Stimulated activated CD8-positive, alpha-beta memory T cell treated with anti-CD3 and anti-CD28 coated beads, Interleukin-7, amount 100 ng/mL, for 24 hours (primary cell): ENCODE measurements around the gene DMPK.

Experiments
- DNase-seq: peaks from one replicate; pipeline ENCODE4 v3.0.0-alpha.2; 2020; ENCODE audit warnings: low read depth

The DMPK gene

GRCh38 chr19:45782162-45782691, at the start of gene DMPK:
Gene DMPK (minus strand): TSS chr19:45782490. CDS start chr19:45782352, 138 bp downstream.
- DNase-seq: no peak

GRCh38 chr19:45828945-45829344, 46.7 kb upstream of the DMPK start:
- DNase-seq: no peak

GRCh38 chr19:45828523-45828922, 46.2 kb upstream of the DMPK start:
- DNase-seq: no peak

- DNase-seq: no peak
These were observed 45.3 kb upstream of the DMPK start for GRCh38 chr19:45827459-45828093.

- no peak for DNase-seq
These were observed 44.6 kb upstream of the DMPK start for GRCh38 chr19:45826934-45827333.

GRCh38 chr19:45825917-45826893, 43.9 kb upstream of the DMPK start:
- no peak for DNase-seq

GRCh38 chr19:45825263-45825605, 42.9 kb upstream of the DMPK start:
- no peak for DNase-seq

GRCh38 chr19:45824531-45825262, 42.4 kb upstream of the DMPK start:
- DNase-seq: no peak

- DNase-seq: no peak
These were observed 41.8 kb upstream of the DMPK start for GRCh38 chr19:45824041-45824471.

- DNase-seq: no peak
These were observed 40.9 kb upstream of the DMPK start for GRCh38 chr19:45823182-45823581.

- DNase-seq: no peak
These were observed 40.4 kb upstream of the DMPK start for GRCh38 chr19:45822716-45823115.

GRCh38 chr19:45821570-45821969, 39.3 kb upstream of the DMPK start:
- DNase-seq: no peak

- no peak for DNase-seq
These were observed 38.8 kb upstream of the DMPK start for GRCh38 chr19:45821103-45821521.

GRCh38 chr19:45820413-45821102, 38.3 kb upstream of the DMPK start:
- no peak for DNase-seq

GRCh38 chr19:45819769-45820168, 37.5 kb upstream of the DMPK start:
- DNase-seq: no peak

- DNase-seq: no peak
These were observed 35.5 kb upstream of the DMPK start for GRCh38 chr19:45817725-45818301.

- DNase-seq: peak; percentile 98
These were observed 34.9 kb upstream of the DMPK start for GRCh38 chr19:45817010-45817724.

GRCh38 chr19:45816236-45817009, 34.1 kb upstream of the DMPK start:
- DNase-seq: no peak

GRCh38 chr19:45815481-45816216, 33.4 kb upstream of the DMPK start:
- no peak for DNase-seq
